AG04450 (cell line): ENCODE results near the gene HSPA4. TPM values are rescaled to one million over a fixed set of nuclear protein-coding genes. Genes with fewer than 3 reads are reported as not detected.
"Not testable (repeated sequence)": the region's sequence is repeated elsewhere in the genome, so short reads cannot be mapped to it uniquely, and the experiment has no call there.

Experiments used
- CTCF ChIA-PET: fragments of 300-600, 350-600 bp; formaldehyde crosslinking; extraction: SDS; loops from one replicate; lab custom pipeline; 2022; ENCODE audit warnings: antibody characterized with exemption, inconsistent platforms; lab: Charles Lee
- POLR2A ChIA-PET: fragments of 350-600 bp; formaldehyde crosslinking; extraction: SDS; loops from one replicate; lab custom pipeline; 2021; ENCODE audit warnings: antibody characterized with exemption, inconsistent platforms; lab: Yijun Ruan, JAX
- DNase-seq: peaks from one replicate; pipeline ENCODE4 v3.0.0-alpha.2; 2011; ENCODE audit warnings: low read depth, low spot score
- H3K27ac ChIP-seq: one replicate; pipeline ENCODE4 v1.5.1; 2012; ENCODE audit warnings: low read depth, low read length, control low read depth
- H3K27me3 ChIP-seq: one replicate; pipeline ENCODE4 v1.6.0; 2012; ENCODE audit warnings: low read length; ENCODE audit not compliant: control insufficient read depth, insufficient read depth
- H3K4me3 ChIP-seq: 2 replicates; pipeline ENCODE4 v1.5.1; 2011; ENCODE audit warnings: mild to moderate bottlenecking, low read depth, low read length, control low read depth
- H3K9me3 ChIP-seq: 2 replicates; pipeline ENCODE4 v1.5.1; 2012; ENCODE audit warnings: low read length; ENCODE audit not compliant: control insufficient read depth, insufficient read depth
- polyA plus RNA-seq: library from polyadenylated mRNA; depleted of rRNA; stranded (reverse); fragments of >200 nt; gene quantifications from 2 replicates; pipeline ENCODE4 v1.2.3, GENCODE V29; 2011
- TF ChIP-seq, protein P1 (sequence below): IDR thresholded peaks from 2 replicates; pipeline ENCODE4 v1.5.1; 2011; ENCODE audit warnings: low read depth, low read length, control low read depth, inconsistent platforms

Gene HSPA4
- polyA plus RNA-seq, 1 experiment = 96.9 TPM

DNA sequence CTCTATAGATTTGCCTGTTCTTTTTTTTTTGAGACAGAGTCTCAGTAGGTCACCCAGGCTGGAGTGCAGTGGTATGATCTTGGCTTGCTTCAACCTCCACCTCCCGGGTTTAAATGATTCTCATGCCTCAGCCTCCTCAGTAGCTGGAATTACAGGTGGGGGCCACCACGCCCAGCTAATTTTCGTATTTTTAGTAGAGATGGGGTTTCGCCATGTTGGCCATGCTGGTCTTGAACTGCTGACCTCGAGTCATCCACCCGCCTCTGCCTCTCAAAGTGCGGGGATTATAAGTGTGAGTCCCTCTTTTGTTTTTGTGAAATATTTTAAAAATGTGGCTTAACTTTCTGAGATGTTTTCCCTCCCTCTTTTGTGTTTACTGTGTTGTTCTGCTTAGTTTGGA is 29.2 kb downstream of the HSPA4 start:
- TF ChIP-seq, protein P1, sequence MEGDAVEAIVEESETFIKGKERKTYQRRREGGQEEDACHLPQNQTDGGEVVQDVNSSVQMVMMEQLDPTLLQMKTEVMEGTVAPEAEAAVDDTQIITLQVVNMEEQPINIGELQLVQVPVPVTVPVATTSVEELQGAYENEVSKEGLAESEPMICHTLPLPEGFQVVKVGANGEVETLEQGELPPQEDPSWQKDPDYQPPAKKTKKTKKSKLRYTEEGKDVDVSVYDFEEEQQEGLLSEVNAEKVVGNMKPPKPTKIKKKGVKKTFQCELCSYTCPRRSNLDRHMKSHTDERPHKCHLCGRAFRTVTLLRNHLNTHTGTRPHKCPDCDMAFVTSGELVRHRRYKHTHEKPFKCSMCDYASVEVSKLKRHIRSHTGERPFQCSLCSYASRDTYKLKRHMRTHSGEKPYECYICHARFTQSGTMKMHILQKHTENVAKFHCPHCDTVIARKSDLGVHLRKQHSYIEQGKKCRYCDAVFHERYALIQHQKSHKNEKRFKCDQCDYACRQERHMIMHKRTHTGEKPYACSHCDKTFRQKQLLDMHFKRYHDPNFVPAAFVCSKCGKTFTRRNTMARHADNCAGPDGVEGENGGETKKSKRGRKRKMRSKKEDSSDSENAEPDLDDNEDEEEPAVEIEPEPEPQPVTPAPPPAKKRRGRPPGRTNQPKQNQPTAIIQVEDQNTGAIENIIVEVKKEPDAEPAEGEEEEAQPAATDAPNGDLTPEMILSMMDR = no peak
- Histone ChIP-seq H3K27me3 (no peaks in the 10 kb centered on the region), H3K4me3 (no peak overlapping the region), H3K9me3 (no peaks in the 10 kb centered on the region), H3K27ac (no peak overlapping the region)
- ChIA-PET CTCF (interaction anchor here (0.9 kb wide), 1 partner anchor 9 kb away, joined by 3 read pairs; no protein-coding TSS in a partner anchor), POLR2A (no interaction called here)
- no peak for DNase-seq

DNA sequence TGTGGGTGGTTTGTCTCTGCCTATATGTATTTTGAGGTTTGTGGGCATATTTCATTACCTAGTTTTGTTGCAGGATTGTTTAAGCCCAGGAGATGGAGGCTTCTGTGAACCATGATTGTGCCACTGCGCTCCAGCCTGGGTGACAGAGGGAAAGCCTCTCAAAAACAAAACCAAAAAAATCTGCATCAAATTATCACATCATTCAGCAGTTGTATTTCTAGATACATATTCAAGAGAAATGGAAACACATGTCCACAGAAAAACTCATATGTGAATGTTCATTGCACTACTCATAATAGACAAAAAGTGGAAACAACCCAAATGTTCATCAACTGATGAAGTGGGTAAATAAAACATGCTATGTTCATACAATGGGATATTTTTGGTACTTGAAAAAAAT is 29.9 kb downstream of the HSPA4 start:
- no peak overlapping the region for H3K4me3 ChIP-seq
- TF ChIP-seq, protein P1 = no peak
- no peaks in the 10 kb centered on the region for H3K27me3 ChIP-seq
- CTCF ChIA-PET = no interaction called here
- POLR2A ChIA-PET = no interaction called here
- no peak for DNase-seq
- H3K9me3 ChIP-seq = no peaks in the 10 kb centered on the region
- no peak overlapping the region for H3K27ac ChIP-seq

DNA sequence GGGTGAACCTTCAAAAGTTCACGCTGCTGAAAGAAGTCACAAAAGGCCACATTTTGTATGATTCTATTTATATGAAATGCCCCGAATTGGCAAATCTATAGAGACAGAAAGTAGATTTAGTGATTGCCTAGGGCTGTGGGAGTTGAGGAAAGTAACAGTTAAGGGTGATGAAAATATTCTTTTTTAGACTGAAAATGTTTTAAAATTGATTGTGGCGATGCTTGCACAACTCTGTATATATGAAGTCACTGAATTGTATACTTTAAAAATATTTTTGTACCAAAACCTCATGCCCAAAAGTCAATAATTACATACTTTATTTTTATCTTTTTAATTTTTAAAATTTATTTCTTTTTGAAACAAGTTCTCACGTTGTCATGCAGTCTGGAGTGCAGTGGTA is 30.3 kb downstream of the HSPA4 start:
- Histone ChIP-seq H3K27me3 (no peaks in the 10 kb centered on the region), H3K4me3 (no peak overlapping the region), H3K27ac (no peak overlapping the region), H3K9me3 (no peaks in the 10 kb centered on the region)
- ChIA-PET CTCF (no interaction called here), POLR2A (no interaction called here)
- DNase-seq = no peak
- TF ChIP-seq, protein P1 = no peak

DNA sequence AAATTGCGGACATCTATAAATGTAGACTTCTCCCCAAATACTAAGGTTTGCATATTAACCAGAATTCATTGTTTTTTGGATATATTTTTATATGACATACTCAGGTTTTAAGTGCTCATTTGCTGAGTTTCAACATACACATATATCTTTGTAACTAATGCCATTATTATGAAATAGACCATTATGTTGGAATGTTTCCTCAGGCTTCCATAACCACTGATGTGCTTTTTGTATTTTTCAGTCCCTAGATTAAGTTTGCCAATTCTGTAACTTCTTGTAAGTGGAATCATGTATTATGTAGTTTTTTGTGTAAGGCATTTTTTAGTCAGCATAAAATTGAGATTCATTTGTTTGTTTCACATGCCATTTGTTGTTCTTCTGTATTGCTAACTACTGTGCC is 32.1 kb downstream of the HSPA4 start:
- no peak overlapping the region for H3K27ac ChIP-seq
- no peak overlapping the region for H3K4me3 ChIP-seq
- ChIA-PET CTCF (no interaction called here), POLR2A (no interaction called here)
- no peak for DNase-seq
- H3K27me3 ChIP-seq = no peaks in the 10 kb centered on the region
- no peaks in the 10 kb centered on the region for H3K9me3 ChIP-seq
- TF ChIP-seq, protein P1 = no peak

DNA sequence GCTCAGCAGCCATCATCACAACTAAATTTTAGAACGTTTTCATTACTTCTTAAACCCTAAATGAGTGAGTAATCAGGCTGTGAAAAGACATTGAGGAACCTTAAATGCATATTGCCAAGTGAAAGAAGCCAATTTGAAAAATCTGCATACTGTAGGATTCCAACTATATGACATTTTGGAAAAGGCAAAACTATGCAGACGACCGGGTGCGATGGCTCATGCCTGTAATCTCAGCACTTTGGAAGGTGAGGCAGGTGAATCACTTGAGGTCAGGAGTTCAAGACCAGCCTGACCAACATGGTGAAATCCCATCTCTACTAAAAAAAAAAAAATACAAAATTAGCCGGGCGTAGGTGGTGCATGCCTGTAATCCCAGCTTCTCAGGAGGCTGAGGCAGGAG is 33.4 kb downstream of the HSPA4 start:
- H3K4me3 ChIP-seq, H3K27ac ChIP-seq, DNase-seq, H3K9me3 ChIP-seq, POLR2A ChIA-PET, CTCF ChIA-PET, H3K27me3 ChIP-seq: not testable (repeated sequence)

DNA sequence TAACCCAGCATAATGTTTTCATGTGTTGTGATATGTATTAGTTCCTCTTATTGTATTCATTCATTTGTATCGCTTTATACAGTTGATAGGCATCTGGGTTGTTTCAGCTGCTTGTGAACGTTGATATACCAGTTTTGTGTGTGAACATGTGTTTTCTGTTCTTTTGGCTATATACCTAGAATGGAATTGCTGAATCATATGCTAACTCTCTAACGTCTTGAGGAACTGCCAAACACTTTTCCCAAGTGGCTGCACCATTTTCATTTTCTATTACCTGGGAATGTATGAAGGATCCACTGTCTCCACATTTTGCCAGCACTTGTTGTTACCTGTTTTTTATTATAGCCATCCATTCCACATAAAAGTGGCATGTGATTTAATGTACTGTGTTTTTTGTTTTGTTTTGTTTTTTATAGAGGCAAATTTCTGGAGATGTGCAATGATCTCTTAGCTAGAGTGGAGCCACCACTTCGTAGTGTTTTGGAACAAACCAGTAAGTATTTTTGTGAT is 34.6 kb downstream of the HSPA4 start:
- no peaks in the 10 kb centered on the region for H3K9me3 ChIP-seq
- ChIA-PET CTCF (no interaction called here), POLR2A (no interaction called here)
- DNase-seq = no peak
- H3K27ac ChIP-seq = no peak overlapping the region
- H3K27me3 ChIP-seq = no peaks in the 10 kb centered on the region
- TF ChIP-seq, protein P1 = no peak
- no peak overlapping the region for H3K4me3 ChIP-seq
